ENCODE data around the gene PHACTR2.
"Not testable (repeated sequence)": the region's sequence is repeated elsewhere in the genome, so short reads cannot be mapped to it uniquely, and the experiment has no call there.

The PHACTR2 gene

DNA sequence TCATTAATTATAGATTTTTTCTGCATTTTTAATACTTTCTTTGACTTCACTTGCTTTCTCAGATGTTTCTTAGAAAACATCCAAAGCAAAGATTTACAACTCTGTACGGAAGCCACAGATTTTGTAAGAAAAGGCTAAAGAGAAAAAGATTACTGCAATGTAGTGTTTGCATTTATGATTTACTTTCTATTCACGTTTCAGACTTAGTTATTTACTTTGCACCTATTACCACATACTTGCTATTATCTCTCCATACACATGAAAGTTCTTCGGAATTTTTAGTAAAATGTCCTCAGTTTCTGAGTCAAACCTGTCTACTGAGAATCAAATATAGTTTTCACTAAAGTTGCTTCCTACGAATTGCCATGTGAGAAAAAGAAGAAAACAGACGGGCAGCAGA is 22.2 kb upstream of the PHACTR2 start:
- TF ChIP-seq GABPA (IDR thresholded peaks at IDR 0.05; ENCODE audit: low read depth) (no peak), POLR2AphosphoS5 (IDR thresholded peaks at IDR 0.05; ENCODE audit: low read depth) (no peak), SPI1 (IDR thresholded peaks at IDR 0.05; ENCODE audit: borderline replicate concordance, low read depth) (no peak)
- TF ChIP-seq, protein P1, sequence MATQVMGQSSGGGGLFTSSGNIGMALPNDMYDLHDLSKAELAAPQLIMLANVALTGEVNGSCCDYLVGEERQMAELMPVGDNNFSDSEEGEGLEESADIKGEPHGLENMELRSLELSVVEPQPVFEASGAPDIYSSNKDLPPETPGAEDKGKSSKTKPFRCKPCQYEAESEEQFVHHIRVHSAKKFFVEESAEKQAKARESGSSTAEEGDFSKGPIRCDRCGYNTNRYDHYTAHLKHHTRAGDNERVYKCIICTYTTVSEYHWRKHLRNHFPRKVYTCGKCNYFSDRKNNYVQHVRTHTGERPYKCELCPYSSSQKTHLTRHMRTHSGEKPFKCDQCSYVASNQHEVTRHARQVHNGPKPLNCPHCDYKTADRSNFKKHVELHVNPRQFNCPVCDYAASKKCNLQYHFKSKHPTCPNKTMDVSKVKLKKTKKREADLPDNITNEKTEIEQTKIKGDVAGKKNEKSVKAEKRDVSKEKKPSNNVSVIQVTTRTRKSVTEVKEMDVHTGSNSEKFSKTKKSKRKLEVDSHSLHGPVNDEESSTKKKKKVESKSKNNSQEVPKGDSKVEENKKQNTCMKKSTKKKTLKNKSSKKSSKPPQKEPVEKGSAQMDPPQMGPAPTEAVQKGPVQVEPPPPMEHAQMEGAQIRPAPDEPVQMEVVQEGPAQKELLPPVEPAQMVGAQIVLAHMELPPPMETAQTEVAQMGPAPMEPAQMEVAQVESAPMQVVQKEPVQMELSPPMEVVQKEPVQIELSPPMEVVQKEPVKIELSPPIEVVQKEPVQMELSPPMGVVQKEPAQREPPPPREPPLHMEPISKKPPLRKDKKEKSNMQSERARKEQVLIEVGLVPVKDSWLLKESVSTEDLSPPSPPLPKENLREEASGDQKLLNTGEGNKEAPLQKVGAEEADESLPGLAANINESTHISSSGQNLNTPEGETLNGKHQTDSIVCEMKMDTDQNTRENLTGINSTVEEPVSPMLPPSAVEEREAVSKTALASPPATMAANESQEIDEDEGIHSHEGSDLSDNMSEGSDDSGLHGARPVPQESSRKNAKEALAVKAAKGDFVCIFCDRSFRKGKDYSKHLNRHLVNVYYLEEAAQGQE (IDR thresholded peaks at IDR 0.05; ENCODE audit: insufficient replicate concordance, low read depth) = no peak
- TF ChIP-seq, protein P2, sequence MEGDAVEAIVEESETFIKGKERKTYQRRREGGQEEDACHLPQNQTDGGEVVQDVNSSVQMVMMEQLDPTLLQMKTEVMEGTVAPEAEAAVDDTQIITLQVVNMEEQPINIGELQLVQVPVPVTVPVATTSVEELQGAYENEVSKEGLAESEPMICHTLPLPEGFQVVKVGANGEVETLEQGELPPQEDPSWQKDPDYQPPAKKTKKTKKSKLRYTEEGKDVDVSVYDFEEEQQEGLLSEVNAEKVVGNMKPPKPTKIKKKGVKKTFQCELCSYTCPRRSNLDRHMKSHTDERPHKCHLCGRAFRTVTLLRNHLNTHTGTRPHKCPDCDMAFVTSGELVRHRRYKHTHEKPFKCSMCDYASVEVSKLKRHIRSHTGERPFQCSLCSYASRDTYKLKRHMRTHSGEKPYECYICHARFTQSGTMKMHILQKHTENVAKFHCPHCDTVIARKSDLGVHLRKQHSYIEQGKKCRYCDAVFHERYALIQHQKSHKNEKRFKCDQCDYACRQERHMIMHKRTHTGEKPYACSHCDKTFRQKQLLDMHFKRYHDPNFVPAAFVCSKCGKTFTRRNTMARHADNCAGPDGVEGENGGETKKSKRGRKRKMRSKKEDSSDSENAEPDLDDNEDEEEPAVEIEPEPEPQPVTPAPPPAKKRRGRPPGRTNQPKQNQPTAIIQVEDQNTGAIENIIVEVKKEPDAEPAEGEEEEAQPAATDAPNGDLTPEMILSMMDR (IDR thresholded peaks at IDR 0.05; ENCODE audit: insufficient read depth, low read length) = no peak
- Histone ChIP-seq H3K4me3 (replicated peaks; ENCODE audit: insufficient read depth, low read length) (no peak overlapping the region), H3K27me3 (ENCODE audit: insufficient read depth, poor library complexity, severe bottlenecking) (no peaks in the 10 kb centered on the region), H3K27ac (replicated peaks) (no peak overlapping the region)
- DNase-seq (ENCODE audit: low read depth in 1 of 2, low spot score in 1 of 2) = no peak

DNA sequence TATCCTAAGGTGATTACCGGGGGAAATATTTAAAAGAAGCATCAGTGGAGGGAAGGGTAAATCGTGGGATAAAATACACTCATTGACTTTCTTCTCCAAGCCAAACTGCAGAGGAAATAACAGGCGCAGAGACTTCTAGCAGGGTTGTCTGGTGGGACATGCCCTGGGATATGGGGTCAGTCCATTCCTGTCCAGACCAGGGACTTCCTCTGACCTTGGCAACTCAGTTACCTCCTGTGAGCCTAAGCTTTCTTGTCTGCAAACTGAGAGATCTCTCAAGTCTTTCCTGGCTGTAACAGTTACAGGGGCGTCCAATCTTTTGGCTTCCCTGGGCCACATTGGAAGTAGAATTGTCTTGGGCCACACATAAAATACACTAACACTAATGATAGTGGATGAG is 21.7 kb upstream of the PHACTR2 start:
- no peak overlapping the region for H3K27ac ChIP-seq (replicated peaks)
- DNase-seq (ENCODE audit: low read depth in 1 of 2, low spot score in 1 of 2) = no peak
- H3K27me3 ChIP-seq (ENCODE audit: insufficient read depth, poor library complexity, severe bottlenecking) = no peaks in the 10 kb centered on the region
- no peak overlapping the region for H3K4me3 ChIP-seq (replicated peaks; ENCODE audit: insufficient read depth, low read length)
- TF ChIP-seq SPI1 (IDR thresholded peaks at IDR 0.05; ENCODE audit: borderline replicate concordance, low read depth) (no peak), POLR2AphosphoS5 (IDR thresholded peaks at IDR 0.05; ENCODE audit: low read depth) (no peak), GABPA (IDR thresholded peaks at IDR 0.05; ENCODE audit: low read depth) (no peak)
- TF ChIP-seq, protein P2 (IDR thresholded peaks at IDR 0.05; ENCODE audit: insufficient read depth, low read length) = no peak
- TF ChIP-seq, protein P1 (IDR thresholded peaks at IDR 0.05; ENCODE audit: insufficient replicate concordance, low read depth) = no peak

DNA sequence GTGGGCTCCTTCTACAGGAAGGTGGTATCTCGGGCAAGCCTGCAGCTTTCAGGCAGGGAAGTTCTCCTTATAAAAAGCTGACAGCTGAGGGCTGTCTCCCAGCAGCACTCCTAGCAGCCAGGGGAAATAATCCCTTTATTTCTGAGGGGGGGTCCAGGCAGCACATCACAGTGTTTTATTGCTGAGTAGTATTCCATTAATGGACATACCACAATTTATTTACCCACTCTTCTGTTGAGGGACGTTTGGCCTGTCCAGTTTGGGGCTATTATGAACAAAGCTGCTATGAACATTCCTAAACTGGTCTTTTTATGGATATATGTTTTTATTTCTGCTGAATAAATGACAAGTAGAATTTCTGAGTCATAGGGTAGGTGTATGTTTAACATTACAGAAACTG is 20.0 kb upstream of the PHACTR2 start:
- no peaks in the 10 kb centered on the region for H3K27me3 ChIP-seq (ENCODE audit: insufficient read depth, poor library complexity, severe bottlenecking)
- H3K27ac ChIP-seq (replicated peaks) = no peak overlapping the region
- DNase-seq (ENCODE audit: low read depth in 1 of 2, low spot score in 1 of 2) = no peak
- TF ChIP-seq, protein P1 (IDR thresholded peaks at IDR 0.05; ENCODE audit: insufficient replicate concordance, low read depth) = no peak
- TF ChIP-seq, protein P2 (IDR thresholded peaks at IDR 0.05; ENCODE audit: insufficient read depth, low read length) = no peak
- TF ChIP-seq POLR2AphosphoS5 (IDR thresholded peaks at IDR 0.05; ENCODE audit: low read depth) (no peak), SPI1 (IDR thresholded peaks at IDR 0.05; ENCODE audit: borderline replicate concordance, low read depth) (no peak), GABPA (IDR thresholded peaks at IDR 0.05; ENCODE audit: low read depth) (no peak)
- no peak overlapping the region for H3K4me3 ChIP-seq (replicated peaks; ENCODE audit: insufficient read depth, low read length)

DNA sequence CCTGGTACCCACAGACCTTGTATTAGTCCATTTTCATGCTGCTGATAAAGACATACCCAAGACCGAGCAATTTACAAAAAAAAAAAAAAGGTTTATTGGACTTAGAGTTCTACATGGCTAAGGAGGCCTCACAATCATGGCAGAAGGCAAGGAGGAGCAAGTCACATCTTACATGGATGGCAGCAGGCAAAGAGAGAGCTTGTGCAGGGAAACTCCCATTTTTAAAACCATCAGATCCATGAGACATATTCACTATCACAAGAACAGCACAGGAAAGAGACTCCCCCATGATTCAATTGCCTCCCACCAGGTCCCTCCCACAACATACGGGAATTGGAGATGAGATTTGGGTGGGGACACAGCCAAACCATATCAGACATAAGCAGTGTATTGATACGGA is 17.6 kb upstream of the PHACTR2 start:
- not testable (repeated sequence) for H3K4me3 ChIP-seq (replicated peaks; ENCODE audit: insufficient read depth, low read length); H3K27me3 ChIP-seq (ENCODE audit: insufficient read depth, poor library complexity, severe bottlenecking); DNase-seq (ENCODE audit: low read depth in 1 of 2, low spot score in 1 of 2); H3K27ac ChIP-seq (replicated peaks)

Measured in HL-60 (cell line).